ENCODE measurements around the gene PATL2.

DNA sequence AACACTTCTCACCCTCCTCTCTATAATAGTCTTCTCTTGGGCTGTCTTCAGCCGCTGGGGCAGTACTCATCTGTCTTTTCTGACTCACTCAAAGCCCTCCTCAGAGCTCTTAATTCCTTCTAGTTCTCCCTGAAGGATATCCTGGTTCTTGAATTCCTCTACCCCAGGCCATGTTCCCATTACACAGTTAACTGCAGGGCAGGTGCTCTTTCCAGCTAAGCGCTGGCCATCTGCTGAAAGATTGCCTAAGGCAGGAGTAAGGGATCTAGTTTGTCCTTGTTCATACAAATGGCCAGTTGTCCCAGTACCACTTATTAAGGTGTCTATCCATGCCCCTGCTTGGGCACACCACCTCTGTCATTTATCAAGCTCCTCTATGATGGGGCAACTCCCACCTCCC, 37.5 kb downstream of the PATL2 start:
- TF ChIP-seq, protein P1, sequence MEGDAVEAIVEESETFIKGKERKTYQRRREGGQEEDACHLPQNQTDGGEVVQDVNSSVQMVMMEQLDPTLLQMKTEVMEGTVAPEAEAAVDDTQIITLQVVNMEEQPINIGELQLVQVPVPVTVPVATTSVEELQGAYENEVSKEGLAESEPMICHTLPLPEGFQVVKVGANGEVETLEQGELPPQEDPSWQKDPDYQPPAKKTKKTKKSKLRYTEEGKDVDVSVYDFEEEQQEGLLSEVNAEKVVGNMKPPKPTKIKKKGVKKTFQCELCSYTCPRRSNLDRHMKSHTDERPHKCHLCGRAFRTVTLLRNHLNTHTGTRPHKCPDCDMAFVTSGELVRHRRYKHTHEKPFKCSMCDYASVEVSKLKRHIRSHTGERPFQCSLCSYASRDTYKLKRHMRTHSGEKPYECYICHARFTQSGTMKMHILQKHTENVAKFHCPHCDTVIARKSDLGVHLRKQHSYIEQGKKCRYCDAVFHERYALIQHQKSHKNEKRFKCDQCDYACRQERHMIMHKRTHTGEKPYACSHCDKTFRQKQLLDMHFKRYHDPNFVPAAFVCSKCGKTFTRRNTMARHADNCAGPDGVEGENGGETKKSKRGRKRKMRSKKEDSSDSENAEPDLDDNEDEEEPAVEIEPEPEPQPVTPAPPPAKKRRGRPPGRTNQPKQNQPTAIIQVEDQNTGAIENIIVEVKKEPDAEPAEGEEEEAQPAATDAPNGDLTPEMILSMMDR (conservative IDR thresholded peaks at IDR 0.05), result no peak
- TF ChIP-seq ZFX (IDR thresholded peaks at IDR 0.05), result 0 out of 2 replicates have a peak, but pooled peaks have one; percentile 7
